ENCODE results near the gene FLNB. TPM values are rescaled to one million over a fixed set of nuclear protein-coding genes. Genes with fewer than 3 reads are reported as not detected.

The FLNB gene
- total and polyA plus RNA-seq, 2 of the 13 experiments (the other 11 are each of a cell fraction or from before 2014, with no cell fraction given): 106 to 130 TPM

DNA sequence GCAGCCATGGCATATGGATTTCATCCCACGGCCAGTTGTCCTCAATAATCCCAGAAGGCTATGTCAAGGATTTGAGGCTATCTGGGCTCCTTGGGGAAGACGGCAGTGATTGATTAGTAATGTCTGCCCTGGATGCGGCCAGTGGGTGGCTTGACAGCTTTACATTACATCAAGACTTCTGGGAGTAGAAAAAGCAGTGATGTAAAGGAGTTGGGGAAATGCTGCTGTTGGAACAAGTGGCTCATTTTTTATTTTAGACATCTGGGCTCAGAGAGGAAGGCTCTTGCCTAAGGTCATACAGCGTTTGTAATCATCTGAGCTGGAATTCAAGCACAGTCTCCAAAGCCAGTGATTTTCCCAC, 94.1 kb downstream of the FLNB start:
- DNase-seq (ENCODE audit: low spot score): no peak
- BruUV-seq (replicated peaks): TSS peak; percentile 90
- Histone ChIP-seq H3K27ac (ENCODE audit: extremely low read length, insufficient read depth, low read length) (peak overlapping the region; percentile 90), H4K20me1 (ENCODE audit: insufficient read depth, low read length) (no peaks in the 10 kb centered on the region), H3K27me3 (ENCODE audit: control insufficient read depth in 1 of 2, insufficient read depth in 2 of 2, low read length in 2 of 2) (no peaks in the 10 kb centered on the region), H3K9ac (ENCODE audit: insufficient read depth, low read depth, low read length) (peak overlapping the region; percentile 60), H2AFZ (ENCODE audit: low read length) (no peak overlapping the region), H3K4me1 (ENCODE audit: insufficient read depth, low read length) (peaks cover 74% of the 10 kb centered on the region), H3K79me2 (ENCODE audit: insufficient read depth, low read length) (peaks cover 17% of the 10 kb centered on the region), H3K36me3 (replicated peaks in 1 of 2; ENCODE audit: control insufficient read depth in 1 of 2, insufficient read depth in 2 of 2, low read length in 2 of 2) (peaks cover 36 to 77% of the 10 kb centered on the region in 2 experiments), H3K9me3 (ENCODE audit: low read length) (no peaks in the 10 kb centered on the region), H3K4me3 (replicated peaks in 1 of 3; ENCODE audit: insufficient read depth in 1 of 3, low read depth in 2 of 3, low read length in 3 of 3) (peak overlapping the region in 1 of 3 experiments; percentile 45; a peak in 1 of 6 replicates), H3K4me2 (ENCODE audit: low read depth, low read length) (peak overlapping the region; percentile 72)
- WGBS (ENCODE audit: low lambda C conversion rate): 19% methylated on average over 4 of the region's 4 CpGs
- no peak for FAIRE-seq
- ChIA-PET POLR2A (interaction anchor here (0.7 to 5.0 kb wide), 29 partner anchors 9 to 1110 kb away, joined by 3 to 46 read pairs (median 6); partner anchors contain the start of genes ARF4, FLNB and RPP14), CTCF (ENCODE audit: low intra/inter-chr PET ratio, low total read pairs) (no interaction called here)
- in situ Hi-C loops (cut with HindIII; ENCODE audit: extremely low pct_ligation_motif_present, low pct_unique_long_range_greater_than_20kb) (no loop called here), intact Hi-C loops (cut with micrococcal nuclease; ENCODE audit: unreplicated experiment) (loop anchor here (2.0 to 5.0 kb wide), 5 partner anchors 35 to 140 kb away; partner anchors contain the start of gene FLNB)
- peak; percentile 15 for ATAC-seq
- TF ChIP-seq, protein P1, sequence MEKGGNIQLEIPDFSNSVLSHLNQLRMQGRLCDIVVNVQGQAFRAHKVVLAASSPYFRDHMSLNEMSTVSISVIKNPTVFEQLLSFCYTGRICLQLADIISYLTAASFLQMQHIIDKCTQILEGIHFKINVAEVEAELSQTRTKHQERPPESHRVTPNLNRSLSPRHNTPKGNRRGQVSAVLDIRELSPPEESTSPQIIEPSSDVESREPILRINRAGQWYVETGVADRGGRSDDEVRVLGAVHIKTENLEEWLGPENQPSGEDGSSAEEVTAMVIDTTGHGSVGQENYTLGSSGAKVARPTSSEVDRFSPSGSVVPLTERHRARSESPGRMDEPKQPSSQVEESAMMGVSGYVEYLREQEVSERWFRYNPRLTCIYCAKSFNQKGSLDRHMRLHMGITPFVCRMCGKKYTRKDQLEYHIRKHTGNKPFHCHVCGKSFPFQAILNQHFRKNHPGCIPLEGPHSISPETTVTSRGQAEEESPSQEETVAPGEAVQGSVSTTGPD (CRISPR knock-in tag; IDR thresholded peaks at IDR 0.05): 0 out of 2 replicates have a peak, but pooled peaks have one; percentile 18
- TF ChIP-seq, protein P2, sequence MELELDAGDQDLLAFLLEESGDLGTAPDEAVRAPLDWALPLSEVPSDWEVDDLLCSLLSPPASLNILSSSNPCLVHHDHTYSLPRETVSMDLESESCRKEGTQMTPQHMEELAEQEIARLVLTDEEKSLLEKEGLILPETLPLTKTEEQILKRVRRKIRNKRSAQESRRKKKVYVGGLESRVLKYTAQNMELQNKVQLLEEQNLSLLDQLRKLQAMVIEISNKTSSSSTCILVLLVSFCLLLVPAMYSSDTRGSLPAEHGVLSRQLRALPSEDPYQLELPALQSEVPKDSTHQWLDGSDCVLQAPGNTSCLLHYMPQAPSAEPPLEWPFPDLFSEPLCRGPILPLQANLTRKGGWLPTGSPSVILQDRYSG (CRISPR knock-in tag; IDR thresholded peaks at IDR 0.05): 0 out of 2 replicates have a peak, but pooled peaks have one; percentile 28
- TF ChIP-seq, protein P3, sequence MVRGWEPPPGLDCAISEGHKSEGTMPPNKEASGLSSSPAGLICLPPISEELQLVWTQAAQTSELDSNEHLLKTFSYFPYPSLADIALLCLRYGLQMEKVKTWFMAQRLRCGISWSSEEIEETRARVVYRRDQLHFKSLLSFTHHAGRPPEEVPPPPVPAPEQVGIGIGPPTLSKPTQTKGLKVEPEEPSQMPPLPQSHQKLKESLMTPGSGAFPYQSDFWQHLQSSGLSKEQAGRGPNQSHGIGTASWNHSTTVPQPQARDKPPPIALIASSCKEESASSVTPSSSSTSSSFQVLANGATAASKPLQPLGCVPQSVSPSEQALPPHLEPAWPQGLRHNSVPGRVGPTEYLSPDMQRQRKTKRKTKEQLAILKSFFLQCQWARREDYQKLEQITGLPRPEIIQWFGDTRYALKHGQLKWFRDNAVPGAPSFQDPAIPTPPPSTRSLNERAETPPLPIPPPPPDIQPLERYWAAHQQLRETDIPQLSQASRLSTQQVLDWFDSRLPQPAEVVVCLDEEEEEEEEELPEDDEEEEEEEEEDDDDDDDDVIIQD (CRISPR knock-in tag; IDR thresholded peaks at IDR 0.05; ENCODE audit: low read depth): no peak
- TF ChIP-seq, protein P4, sequence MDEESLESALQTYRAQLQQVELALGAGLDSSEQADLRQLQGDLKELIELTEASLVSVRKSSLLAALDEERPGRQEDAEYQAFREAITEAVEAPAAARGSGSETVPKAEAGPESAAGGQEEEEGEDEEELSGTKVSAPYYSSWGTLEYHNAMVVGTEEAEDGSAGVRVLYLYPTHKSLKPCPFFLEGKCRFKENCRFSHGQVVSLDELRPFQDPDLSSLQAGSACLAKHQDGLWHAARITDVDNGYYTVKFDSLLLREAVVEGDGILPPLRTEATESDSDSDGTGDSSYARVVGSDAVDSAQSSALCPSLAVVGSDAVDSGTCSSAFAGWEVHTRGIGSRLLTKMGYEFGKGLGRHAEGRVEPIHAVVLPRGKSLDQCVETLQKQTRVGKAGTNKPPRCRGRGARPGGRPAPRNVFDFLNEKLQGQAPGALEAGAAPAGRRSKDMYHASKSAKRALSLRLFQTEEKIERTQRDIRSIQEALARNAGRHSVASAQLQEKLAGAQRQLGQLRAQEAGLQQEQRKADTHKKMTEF (CRISPR knock-in tag; IDR thresholded peaks at IDR 0.05): no peak
- TF ChIP-seq, protein P5, sequence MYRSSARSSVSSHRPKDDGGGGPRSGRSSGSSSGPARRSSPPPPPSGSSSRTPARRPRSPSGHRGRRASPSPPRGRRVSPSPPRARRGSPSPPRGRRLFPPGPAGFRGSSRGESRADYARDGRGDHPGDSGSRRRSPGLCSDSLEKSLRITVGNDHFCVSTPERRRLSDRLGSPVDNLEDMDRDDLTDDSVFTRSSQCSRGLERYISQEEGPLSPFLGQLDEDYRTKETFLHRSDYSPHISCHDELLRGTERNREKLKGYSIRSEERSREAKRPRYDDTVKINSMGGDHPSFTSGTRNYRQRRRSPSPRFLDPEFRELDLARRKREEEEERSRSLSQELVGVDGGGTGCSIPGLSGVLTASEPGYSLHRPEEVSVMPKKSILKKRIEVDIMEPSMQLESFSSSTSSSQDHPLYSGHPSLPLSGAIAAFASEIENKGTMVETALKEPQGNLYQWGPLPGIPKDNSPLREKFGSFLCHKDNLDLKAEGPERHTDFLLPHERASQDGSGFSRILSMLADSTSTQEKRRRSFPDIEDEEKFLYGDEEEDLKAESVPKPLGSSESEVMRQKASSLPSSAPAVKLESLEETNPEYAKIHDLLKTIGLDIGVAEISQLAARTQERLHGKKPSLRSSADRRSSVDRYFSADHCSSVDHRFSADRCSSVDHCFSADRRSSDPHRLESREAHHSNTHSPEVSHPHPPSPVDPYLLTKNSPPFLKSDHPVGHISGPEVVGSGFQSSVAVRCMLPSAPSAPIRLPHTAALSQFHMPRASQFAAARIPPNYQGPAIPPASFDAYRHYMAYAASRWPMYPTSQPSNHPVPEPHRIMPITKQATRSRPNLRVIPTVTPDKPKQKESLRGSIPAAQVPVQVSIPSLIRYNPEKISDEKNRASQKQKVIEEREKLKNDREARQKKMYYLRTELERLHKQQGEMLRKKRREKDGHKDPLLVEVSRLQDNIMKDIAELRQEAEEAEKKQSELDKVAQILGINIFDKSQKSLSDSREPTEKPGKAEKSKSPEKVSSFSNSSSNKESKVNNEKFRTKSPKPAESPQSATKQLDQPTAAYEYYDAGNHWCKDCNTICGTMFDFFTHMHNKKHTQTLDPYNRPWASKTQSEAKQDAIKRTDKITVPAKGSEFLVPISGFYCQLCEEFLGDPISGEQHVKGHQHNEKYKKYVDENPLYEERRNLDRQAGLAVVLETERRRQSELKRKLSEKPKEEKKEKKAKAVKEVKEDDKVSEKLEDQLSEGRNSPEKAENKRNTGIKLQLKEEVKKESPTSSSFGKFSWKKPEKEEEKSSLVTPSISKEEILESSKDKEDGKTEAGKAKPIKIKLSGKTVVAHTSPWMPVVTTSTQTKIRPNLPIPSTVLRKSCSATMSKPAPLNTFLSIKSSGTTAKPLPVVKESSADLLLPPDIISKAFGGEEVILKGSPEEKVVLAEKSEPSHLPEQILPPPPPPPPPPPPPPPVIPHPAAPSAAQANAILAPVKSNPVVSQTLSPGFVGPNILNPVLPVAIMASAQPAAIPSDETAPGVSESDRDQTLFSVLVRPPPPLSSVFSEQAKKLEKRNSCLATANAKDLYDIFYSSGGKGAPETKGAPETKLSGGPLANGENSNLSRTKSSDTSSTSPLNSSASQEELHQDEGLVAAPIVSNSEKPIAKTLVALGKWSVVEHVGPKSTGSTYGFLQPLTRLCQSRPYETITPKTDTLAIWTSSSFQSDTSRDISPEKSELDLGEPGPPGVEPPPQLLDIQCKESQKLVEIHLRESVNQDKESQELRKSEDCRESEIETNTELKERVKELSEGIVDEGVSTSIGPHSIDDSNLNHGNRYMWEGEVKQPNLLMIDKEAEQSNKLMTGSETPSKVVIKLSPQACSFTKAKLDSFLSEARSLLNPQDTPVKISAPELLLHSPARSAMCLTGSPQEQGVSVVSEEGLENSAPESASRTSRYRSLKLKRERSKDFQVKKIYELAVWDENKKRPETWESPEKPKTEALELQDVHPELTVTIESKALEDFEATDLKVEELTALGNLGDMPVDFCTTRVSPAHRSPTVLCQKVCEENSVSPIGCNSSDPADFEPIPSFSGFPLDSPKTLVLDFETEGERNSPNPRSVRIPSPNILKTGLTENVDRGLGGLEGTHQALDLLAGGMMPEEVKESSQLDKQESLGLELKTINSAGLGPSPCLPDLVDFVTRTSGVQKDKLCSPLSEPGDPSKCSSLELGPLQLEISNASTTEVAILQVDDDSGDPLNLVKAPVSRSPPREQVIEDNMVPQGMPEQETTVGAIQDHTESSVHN (CRISPR knock-in tag; IDR thresholded peaks at IDR 0.05): no peak
- TF ChIP-seq ZNF777 (CRISPR knock-in tag; IDR thresholded peaks at IDR 0.05) (no peak), ZNF547 (CRISPR knock-in tag; IDR thresholded peaks at IDR 0.05) (no peak), ZNF30 (CRISPR knock-in tag; IDR thresholded peaks at IDR 0.05) (0 out of 2 replicates have a peak, but pooled peaks have one; percentile 13), IRX3 (CRISPR knock-in tag; IDR thresholded peaks at IDR 0.05; ENCODE audit: borderline replicate concordance, low read depth) (no peak), SRF (IDR thresholded peaks at IDR 0.05; ENCODE audit: low read depth, low read length) (peak; percentile 71; the same call in 1 of the 2 replicates)
